ENCODE results near the gene PBX1.
"Not testable (repeated sequence)": the region's sequence is repeated elsewhere in the genome, so short reads cannot be mapped to it uniquely, and the experiment has no call there.

PBX1 gene

DNA sequence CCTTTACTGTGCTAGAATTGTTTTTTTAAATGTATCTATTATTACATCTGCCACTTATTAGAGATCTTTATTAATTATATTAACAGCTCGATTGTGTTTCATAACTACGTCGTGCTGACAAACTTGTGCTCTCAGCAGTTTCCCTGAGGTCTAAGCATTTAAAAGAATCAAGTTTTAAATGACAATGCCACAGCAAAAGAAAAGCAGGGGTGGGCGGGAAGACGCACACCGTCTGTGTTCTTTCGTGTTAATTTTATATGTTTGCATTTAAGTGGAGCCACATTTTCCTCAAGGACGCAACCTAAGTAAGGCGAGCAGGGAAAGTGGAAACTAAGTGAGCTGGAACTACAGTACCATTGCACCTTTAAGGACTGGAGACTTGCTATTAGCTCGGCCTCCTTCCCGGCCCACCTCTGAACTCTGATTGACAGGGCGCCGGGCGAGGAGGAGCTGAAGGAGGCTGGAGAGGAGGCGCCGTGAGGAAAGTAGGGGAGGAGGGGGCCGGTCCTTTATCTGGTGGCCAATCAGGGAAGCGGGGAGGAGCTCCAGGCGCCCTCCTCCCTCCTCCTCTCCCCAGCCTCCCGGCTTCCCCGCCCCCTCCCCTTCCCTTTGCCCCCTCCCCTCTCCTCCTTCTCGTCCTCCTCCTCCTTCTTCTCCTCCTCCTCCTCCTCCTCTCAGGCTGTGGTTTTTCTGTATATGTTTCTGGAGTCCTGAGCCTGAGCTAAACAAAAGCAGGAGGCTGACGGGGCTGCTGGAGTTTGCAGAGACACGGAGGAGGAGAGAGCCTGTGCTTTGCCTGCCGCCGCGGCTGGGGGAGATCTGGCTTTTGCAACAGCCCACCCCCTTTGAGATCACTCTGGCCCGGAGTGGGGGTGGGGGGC is at the start of gene PBX1:
TSS of gene PBX1 (plus strand) at position 724 of the 881 bp plus-strand sequence.
- DNase-seq (ENCODE audit: insufficient read length, low spot score) = peak; percentile 66
- FAIRE-seq = no peak

DNA sequence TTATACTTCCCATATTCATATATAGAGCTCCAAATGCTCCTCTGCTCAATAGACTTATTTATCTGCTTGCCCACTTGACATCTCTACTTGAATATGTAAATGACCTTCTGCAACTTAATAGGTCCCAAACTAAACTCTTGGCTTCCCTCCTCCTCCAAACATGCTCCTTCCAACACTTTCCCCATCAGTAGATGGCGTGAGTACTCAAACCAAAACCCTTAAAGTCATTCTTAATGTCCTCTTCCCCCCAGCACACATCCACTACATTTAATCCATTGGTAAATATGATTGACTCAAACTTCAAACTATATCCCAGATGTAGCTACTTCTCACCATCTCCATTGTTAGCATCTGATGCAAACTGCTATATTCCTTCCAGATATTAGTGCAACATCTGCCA is 48.5 kb upstream of the PBX1 start:
- DNase-seq (ENCODE audit: insufficient read length, low spot score) = no peak
- FAIRE-seq = no peak

DNA sequence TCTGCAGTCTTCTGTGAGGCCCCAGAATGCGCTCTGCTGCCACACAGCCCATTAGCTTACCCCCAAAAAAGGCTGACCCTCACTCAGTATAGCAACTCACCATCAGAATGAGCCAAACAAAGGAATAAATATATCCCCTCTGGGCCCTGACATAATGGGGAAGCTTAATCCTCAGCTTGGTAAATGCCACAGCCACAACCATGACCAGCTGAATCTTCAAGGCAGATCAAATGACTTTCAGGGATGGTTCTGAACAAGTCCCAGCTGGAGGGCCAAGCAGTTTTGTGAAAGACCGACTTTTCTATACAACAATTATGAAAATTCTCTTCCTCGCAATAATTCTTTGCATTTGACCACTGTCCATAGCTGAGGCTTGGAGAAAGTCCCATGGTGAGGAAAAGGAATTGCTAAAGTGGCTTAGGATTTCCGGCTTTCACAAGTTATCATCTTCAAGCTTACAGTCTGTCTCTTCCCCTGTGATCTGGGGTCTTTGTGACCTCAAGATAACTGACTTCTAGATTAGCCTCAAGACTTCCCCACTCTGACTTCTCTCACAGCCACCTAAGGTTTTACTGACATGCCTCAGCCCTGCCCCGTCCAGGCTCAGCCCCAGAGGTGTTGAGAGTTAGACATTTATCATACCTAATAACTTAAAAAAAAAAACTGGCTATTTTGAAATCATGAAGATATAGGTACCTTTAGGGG is 47.8 kb upstream of the PBX1 start:
- DNase-seq (ENCODE audit: insufficient read length, low spot score) = no peak
- FAIRE-seq = no peak

DNA sequence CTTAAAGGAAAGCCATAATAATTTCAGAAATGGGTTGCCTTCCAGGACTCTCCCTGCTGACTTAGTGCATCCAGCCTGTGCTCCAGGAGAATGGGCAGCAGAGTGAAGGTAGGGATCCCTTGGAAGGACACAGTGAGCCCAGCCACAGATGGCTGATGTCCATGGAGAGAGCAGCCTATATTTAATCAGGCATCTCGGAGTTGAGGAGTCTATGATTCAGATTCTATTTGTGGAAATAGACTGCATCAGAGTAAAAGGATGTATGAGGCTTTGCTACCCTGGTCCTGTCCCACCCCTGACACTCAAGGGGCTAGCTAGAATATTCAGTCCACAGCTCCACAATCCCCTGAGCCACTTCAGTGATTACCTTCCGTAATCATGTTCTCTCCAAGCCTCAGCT is 43.8 kb upstream of the PBX1 start:
- no peak for DNase-seq (ENCODE audit: insufficient read length, low spot score)
- FAIRE-seq = no peak

DNA sequence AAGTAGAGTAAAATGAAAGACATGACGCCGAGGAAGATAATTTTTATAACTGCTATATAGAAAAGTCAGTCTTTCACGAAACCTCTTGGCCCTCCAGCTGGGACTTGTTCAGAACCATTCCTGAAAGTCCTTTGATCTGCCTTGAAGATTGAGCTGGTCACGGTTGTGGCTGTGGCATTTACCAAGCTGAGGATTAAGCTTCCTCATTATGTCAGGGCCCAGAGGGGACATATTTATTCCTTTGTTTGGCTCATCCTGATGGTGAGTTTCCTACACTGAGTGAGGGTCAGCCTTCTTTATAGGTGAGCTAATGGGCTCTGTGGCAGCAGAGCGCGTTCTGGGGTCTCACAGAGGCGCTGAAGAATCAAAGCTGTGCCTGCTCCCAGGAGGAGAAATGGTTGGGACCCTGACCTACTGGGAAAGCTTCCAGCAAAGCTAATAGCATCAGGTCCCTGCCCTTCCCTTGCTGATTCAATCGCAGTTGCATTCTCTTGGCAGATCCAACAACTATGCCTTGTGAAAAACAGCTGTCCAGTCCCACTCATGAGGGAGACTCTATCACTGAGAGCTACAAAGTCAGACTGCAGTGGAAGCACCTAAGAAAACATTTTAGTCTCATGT is 43.2 kb upstream of the PBX1 start:
- FAIRE-seq = no peak
- no peak for DNase-seq (ENCODE audit: insufficient read length, low spot score)

DNA sequence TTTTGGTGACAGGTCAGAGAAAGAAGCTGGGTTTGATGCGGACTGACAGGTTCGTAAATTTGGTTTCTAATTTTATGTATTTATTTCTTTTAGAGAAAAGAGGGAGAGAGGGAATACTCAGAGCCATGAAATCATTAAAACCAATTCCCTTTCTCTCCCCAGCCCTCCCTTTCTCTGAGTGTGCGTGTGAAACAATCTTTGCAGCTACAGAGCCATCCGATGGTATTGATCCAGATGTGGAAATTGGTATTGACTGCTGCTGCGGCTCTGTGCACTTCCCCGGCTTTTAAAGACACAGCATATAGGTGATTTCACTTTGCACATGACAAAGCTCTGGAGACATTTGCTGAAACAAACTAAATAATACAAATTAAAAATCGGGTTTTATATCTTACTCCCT is 42.4 kb upstream of the PBX1 start:
- no peak for DNase-seq (ENCODE audit: insufficient read length, low spot score)
- no peak for FAIRE-seq

DNA sequence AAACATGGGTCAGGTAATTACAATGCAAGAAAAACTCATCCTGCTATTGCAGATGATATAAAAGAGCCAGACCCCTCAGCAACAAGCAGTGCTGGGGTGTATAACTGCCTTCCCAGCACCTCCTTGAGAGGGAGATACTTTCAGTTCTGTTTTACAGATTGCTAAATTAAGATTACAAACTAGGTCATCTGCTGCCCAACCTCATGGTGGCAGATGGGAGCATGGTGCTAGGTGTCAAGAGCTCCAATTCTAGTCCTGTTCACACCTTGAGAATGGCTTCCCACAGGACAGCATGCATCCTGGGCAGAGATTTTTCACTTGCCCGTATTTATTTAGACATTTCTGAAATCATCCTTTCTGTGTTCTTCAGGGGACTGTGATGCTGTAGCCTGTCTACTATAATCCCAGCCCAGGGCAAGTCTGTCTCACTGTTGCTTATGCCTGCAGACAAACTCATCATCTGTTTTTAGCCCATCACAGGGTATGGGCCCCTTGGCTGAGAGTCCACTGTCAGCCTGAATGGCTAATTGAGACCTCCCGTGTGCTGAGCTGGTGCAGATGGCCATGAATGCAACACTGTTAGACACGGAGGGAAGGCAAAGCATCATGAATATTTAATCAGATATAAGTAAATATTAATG is 40.2 kb upstream of the PBX1 start:
- FAIRE-seq = no peak
- DNase-seq (ENCODE audit: insufficient read length, low spot score) = no peak

DNA sequence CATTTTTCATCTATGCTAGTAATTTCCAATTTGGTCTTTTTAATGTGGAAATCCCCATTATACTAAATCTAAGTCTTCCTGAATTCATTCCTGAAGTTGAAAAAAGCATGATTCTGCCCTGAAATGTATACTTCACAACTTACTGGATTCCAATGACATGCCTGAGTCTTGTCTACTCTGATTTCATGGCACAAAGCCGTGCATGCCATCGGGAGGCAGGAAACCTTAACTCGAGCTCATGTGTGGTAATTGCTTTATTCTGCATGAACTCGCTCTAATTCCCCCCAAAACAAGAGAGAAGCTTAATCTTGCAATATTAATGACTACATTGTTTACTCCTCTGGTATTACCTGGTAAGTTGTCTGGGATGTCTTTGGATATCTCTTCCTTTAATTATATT is 39.6 kb upstream of the PBX1 start:
- FAIRE-seq (no peak), DNase-seq (ENCODE audit: insufficient read length, low spot score) (no peak)

DNA sequence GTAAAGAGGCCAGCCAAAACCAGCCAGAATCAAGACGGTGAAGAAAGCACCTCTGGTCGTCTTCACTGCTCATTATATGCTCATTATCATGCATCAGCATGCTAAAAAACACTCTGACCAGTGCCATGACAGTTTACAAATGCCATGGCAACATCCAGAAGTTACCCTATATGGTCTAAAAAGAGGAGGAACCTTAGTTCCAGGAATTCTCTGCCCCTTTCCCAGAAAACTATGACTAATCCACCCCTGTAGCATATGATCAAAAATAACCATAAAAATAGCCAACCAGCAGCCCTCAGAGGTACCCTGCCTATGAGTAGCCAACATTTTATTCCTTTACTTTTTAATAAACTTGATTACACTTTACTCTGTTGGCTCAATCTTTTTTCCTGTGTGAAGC is 34.2 kb upstream of the PBX1 start:
- FAIRE-seq (no peak), DNase-seq (ENCODE audit: insufficient read length, low spot score) (no peak)

DNA sequence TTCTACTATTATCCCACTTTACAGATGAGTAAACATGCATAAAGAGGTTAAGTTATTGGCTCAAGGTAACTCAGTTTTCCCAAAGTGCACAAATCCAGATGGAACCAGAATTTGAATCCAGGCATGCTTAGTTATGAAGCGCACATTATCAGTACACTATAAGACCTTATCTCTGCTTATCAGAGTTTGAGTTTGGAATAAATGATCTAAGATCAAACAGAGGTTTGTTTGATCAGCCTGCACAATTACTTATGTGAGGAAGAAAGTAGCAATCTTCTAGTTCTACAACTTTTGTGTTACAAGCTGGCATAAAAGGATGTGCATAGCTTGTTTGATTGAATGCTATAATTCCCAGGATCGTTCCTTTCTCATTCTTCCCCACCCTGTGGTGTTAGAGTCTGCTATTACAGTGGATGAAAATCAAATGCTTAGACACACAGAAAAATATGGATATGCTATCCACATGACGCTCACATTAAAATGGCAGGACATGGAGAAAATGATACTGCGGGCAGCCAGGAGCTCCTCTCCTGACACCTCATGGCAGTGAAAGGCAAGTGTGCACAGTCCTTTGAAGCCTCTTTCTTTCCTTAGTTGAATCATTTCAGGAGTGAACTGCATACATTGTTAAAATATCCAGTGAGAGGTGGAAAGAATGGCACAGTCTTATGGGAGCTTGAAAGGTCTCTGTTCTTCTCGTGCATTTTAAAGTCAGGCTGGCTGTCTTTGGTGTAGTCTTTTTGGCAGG is 23.9 kb upstream of the PBX1 start:
- FAIRE-seq = no peak
- no peak for DNase-seq (ENCODE audit: insufficient read length, low spot score)

DNA sequence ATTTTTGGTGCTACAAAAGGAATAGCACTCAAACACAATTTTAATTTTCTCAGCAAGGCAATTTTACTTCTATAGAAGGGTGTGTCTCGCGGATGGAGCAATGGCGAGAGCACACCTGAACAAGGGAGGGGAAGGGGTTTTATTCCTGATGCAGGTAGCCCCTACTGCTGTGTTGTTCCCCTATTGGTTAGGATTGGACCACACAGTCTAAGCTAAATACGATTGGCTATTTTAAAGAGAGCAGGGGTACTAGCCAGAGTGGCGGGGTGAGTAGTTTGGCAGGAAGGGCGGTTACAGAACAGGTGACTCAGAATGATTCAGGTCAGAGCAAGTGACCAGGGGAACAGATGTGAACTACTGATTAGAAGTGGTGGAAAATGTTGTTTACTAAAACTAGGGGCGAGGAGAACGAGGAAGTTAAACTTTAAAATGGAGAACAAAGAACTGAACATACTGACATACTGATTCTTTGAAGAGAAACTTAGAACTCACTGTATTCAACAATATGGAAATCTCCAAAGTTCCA is 6.5 kb upstream of the PBX1 start:
- not testable (repeated sequence) for FAIRE-seq

DNA sequence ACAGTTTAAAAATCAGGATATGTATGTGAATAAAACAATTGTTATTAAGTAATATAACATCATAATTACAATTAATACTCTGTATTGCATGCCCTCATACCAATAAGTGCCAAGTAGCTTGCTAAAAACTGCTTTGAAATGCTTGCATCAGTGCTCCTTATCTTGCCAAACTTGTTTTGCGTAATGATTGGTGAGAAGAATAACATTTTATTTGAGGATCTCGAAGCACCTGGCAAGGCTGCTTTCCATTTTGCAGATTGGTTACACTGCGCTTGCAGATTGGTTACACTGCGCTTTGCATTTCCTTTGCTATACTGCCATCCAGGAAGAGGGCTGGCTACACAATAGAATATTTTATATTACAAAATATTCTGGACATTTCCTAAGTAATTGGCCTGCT is 1.7 kb upstream of the PBX1 start:
- DNase-seq (ENCODE audit: insufficient read length, low spot score) = no peak
- FAIRE-seq = no peak

More for the DNA sequence above, 6.5 kb upstream of the PBX1 start:
- DNase-seq (ENCODE audit: insufficient read length, low spot score) = not testable (repeated sequence)

DNA sequence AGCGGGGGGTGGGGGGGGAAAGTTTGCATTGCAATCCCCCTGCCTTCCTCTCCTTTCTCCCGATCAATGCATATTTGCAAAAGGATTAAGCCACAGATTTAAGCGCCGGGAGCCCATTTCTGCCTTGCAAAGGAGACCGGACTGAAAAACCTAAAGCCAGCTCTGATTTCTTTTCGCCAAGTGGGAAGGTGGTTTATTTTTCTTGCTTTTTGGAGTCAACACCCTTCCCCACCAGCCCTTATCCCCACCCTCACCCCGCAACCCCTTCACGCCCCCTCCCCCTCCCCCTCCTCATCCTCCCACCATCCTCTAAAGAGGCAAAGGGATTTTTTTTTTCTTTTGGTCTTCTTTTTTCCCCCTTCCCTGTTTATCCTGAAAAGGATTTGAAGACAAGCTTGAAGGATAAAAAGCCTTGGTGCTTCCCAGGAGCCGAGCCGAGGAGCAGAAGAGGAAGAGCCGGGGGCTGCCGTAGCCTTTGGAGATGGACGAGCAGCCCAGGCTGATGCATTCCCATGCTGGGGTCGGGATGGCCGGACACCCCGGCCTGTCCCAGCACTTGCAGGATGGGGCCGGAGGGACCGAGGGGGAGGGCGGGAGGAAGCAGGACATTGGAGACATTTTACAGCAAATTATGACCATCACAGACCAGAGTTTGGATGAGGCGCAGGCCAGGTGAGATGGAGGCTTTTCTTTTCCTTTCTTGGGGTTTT is 513 bp downstream of the PBX1 start:
- FAIRE-seq = no peak
- no peak for DNase-seq (ENCODE audit: insufficient read length, low spot score)

DNA sequence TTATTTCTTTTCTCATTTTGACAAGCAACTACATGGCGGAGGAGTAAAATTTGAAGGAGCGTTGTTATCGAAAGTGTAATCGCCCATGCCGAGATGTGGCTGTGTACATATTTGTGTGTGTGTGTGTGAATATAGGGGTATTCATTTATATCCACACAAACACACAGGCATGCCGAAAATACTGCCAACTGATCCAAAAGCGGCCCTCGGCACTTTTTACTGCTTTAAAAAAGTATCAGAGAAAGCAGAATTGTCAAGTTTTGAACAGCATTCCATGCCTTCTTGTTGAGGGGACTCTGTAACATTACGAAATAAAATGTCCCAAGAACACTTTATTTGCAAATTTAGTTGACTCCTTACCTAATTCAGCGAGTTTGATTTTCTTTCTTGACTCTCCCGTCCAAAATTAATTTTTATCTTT is 1.1 kb downstream of the PBX1 start:
- DNase-seq (ENCODE audit: insufficient read length, low spot score) = no peak
- FAIRE-seq = no peak

DNA sequence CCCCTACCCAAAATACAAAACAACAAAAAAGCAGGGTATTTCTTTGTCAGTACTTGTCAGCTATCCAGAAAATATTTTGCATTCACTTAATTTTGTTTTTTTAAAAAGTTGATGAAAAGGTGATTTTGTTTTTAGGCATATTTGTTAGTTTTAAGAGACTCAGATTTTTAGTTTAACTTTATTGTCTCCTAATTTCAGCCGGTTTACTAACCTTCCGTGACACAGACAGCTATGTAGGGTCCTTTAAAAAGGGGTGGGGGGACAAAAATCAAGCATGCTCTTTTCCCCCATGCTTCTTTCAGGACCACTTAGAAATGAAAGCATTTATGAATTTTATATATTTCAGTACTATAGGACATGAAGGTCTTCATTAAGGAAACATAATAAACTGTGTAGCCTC is 1.6 kb downstream of the PBX1 start:
- no peak for DNase-seq (ENCODE audit: insufficient read length, low spot score)
- FAIRE-seq = no peak

DNA sequence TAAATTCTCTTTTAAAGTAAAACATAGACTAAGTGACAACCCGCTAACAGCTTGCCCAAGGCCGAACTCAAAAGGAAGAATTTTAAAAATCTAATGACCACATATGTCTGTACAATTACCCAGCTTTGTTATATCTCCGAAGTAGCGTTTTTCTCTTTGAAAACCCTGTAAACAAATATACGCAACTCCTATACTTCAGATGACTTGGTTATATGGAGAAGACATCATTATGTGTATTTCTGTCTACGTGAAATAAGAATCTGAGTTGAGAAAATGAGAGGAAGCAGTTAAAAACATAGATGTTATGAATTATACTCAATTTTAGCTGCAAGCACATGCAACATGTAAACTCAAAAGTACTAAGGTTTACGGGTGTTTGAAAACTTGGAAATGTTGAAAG is 2.0 kb downstream of the PBX1 start:
- DNase-seq (ENCODE audit: insufficient read length, low spot score) (no peak), FAIRE-seq (no peak)

DNA sequence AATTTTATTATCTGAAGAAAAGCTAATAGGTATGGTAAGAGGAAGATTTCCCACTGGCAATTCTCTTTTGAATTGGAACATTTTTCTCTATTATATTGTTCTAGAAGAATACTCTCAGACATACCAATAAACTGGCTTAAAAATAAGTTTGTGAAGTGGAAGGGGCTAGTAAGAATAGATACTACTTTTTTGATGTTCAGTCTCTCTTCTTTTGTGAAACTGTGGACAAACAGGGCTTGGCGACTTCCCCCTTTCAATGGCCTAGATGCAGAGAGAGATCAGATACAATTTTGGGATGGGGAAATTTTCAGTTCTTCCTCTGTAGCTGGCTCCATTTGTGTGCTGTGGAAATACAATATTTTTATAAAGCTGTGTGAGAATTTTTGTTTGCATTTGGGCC is 2.5 kb downstream of the PBX1 start:
- FAIRE-seq (no peak), DNase-seq (ENCODE audit: insufficient read length, low spot score) (no peak)

DNA sequence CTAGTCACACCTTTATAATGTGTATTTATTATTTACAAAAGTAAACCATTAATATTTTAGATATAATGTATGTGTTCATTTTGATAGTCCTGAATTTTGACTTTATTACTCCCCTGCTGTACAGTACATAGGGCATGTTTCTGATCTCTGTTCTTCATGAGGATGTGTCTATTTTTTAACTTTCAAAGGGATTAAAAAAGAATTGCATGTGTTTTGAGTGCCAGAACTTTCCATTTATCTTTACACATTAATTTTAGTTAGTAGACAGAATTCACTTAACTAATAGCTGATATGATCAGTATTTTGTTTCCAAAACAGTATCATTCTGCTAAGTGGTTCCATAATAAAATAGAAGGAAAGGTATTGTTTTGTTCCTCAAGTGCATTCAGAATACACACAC is 3.1 kb downstream of the PBX1 start:
- no peak for DNase-seq (ENCODE audit: insufficient read length, low spot score)
- no peak for FAIRE-seq

DNA sequence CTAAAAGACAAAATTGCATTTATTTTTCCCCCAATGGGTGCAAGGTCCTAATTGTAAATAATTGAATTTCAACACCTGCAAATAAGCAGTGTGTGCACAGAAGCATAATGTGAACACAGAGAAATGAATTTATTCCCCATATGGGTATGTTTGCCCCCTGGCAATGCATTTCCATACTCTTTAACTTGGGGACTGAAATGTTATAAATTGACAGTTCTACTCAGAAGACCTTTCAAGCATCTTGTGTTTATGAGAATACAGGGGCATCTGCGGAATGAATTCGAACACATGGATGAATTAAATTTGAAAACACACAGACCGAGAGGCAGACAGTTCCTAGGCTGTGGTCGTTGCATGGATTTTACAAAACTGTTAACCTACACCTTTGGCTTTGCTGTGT is 3.5 kb downstream of the PBX1 start:
- no peak for FAIRE-seq
- no peak for DNase-seq (ENCODE audit: insufficient read length, low spot score)
